Ureter (tissue), 1 donor: ENCODE data around the gene ELAC2. TPM values are rescaled to one million over a fixed set of nuclear protein-coding genes. Genes with fewer than 3 reads are reported as not detected.
"Not testable (repeated sequence)": the region's sequence is repeated elsewhere in the genome, so short reads cannot be mapped to it uniquely, and the experiment has no call there.

ENCODE experiments used
- DNase-seq: peaks from one replicate; pipeline ENCODE4 v3.0.0-alpha.2; 2020; ENCODE audit warnings: low spot score
- total RNA-seq: library from RNA; stranded (reverse); gene quantifications from one replicate; pipeline ENCODE4 v1.2.4, GENCODE V29; 2023
- donor health status: DM: yes; HTN: yes; CAD: no.

The ELAC2 gene
- total RNA-seq, 1 donor from 2014 or later, result 87.3 TPM

- no peak for DNase-seq
Observed at GRCh38 chr17:12990926-12991325, 26.9 kb downstream of the ELAC2 start.

- no peak for DNase-seq
Observed at GRCh38 chr17:12990041-12990808, 27.6 kb downstream of the ELAC2 start.

GRCh38 chr17:12987120-12987519 lies 30.7 kb downstream of the ELAC2 start:
- no peak for DNase-seq

GRCh38 chr17:12985431-12986293 lies 32.2 kb downstream of the ELAC2 start:
- DNase-seq, result no peak

GRCh38 chr17:12983991-12984884 lies 33.6 kb downstream of the ELAC2 start:
- no peak for DNase-seq

- DNase-seq, result no peak
Observed at GRCh38 chr17:12982224-12982623, 35.6 kb downstream of the ELAC2 start.

GRCh38 chr17:12979826-12980500 lies 37.9 kb downstream of the ELAC2 start:
- DNase-seq, result no peak

GRCh38 chr17:12979246-12979645 lies 38.6 kb downstream of the ELAC2 start:
- no peak for DNase-seq

GRCh38 chr17:12978787-12979186 lies 39.0 kb downstream of the ELAC2 start:
- DNase-seq, result not testable (repeated sequence)

- DNase-seq, result no peak
Observed at GRCh38 chr17:12977008-12977751, 40.6 kb downstream of the ELAC2 start.

- no peak for DNase-seq
Observed at GRCh38 chr17:12974005-12974531, 43.8 kb downstream of the ELAC2 start.

- no peak for DNase-seq
Observed at GRCh38 chr17:12973496-12974004, 44.3 kb downstream of the ELAC2 start.

GRCh38 chr17:12967962-12968361 lies 49.9 kb downstream of the ELAC2 start:
- no peak for DNase-seq

GRCh38 chr17:12966413-12966812 lies 51.4 kb downstream of the ELAC2 start:
- DNase-seq, result no peak

GRCh38 chr17:12965988-12966387 lies 51.8 kb downstream of the ELAC2 start:
- no peak for DNase-seq

GRCh38 chr17:12964840-12965239 lies 53.0 kb downstream of the ELAC2 start:
- no peak for DNase-seq

- no peak for DNase-seq
Observed at GRCh38 chr17:12964162-12964561, 53.7 kb downstream of the ELAC2 start.

- DNase-seq, result no peak
Observed at GRCh38 chr17:12963505-12963904, 54.3 kb downstream of the ELAC2 start.

GRCh38 chr17:12961655-12962054 lies 56.2 kb downstream of the ELAC2 start:
- no peak for DNase-seq

GRCh38 chr17:12959441-12959840 lies 58.4 kb downstream of the ELAC2 start:
- no peak for DNase-seq
